SHP77 (cell line): ENCODE measurements around the gene AURKB.
"Not testable (repeated sequence)": the region's sequence is repeated elsewhere in the genome, so short reads cannot be mapped to it uniquely, and the experiment has no call there.

Experiments used
- DNase-seq, 2 experiments: peaks; one replicate each; lab custom pipeline; 2025; lab: John Stamatoyannopoulos, UW

AURKB gene

DNA sequence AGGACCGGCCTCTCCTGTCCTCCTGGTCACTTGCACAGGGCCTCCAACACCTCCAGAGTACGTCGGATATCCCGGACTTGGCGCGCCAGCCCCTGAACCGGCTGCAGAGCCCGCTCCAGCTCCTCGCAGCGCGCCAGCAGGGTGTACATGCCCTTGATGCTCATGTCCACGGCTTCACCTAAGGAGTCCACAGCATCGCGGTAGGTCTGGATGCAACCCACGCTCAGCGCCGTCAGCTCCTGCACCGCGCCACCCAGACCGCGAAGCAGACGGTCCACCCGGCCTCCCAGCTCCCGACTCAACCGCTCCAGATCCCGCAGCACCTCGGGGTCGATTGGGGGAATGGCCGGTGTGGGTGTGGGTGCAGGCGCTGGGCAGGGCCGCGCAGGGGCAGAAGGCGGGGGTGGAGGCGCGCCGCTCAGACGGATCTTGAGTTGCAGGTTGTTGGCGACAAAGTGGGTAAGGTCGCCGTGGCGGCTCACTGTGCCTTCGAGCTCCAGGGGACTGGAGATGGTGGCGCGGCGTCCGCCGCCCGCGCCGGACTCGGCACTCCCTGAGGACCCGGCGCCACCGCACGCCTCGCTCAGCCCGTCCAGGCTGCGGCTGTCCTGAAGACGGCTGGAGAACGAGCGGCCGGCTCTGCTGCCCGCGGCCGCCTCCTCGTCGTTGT is 21.2 kb downstream of the AURKB start:
- DNase-seq: peak in 1 of 2 experiments; percentile 15

DNA sequence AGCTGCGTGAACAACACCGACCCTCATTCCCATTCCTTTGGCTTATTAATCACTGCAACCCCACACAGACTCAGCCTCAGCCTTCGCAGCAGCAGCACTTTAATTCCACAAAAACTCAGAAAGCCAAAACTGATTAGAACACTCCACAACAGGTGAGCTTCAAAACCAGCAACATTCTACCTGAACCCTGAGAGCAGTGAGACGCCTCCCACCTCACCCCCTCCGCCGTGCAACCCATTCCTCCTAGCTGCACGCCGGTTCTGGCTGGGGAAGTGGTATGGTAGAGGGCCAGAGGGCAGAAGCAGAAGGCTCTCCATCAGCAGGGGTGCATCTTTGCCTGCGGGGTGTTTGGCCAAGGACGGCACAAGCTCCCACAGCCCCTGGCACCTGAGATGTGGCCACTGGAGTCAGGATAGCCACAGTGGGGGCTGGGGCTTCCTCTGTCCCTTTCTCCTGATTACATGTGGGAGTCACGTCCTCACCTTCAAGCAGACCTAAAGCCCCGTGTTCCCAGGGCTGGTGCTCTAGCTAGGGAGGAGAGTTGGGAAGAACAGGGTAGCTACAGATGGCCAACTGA is 22.0 kb downstream of the AURKB start:
- peak in 1 of 2 experiments; percentile 35 for DNase-seq

DNA sequence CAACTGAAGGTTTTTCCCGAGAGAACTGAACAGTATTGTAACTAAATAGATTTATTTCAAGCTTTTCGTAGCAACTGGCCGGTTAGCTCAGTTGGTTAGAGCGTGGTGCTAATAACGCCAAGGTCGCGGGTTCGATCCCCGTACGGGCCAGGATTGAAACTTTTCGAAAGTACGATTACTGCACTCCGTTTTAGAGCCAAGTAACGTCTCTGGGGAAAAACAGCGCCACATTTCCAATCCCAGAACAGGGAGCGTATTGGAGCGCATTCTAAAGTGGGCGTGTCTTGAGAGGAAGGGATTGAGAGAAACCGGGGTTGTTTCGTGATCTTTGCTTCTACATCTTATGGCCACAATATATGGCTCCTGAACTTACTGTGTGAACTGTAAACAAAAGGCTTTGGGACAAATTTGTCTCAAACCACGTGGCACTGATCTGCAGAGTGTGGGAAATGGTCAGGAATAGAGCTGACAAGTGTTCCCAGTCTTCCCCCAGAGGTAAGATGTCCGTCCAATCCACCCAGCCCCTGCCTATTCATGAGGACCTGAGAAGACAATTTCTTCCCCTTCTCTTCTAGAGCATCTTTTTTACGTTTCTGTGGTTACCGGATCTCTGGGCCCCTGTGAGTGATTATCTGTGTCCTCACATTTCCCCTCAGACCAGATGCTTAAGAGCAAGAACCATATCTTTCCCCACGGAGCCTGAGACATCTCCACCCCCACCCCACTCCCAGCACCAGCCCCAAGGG is 22.7 kb downstream of the AURKB start:
- DNase-seq: peak; percentile 99

DNA sequence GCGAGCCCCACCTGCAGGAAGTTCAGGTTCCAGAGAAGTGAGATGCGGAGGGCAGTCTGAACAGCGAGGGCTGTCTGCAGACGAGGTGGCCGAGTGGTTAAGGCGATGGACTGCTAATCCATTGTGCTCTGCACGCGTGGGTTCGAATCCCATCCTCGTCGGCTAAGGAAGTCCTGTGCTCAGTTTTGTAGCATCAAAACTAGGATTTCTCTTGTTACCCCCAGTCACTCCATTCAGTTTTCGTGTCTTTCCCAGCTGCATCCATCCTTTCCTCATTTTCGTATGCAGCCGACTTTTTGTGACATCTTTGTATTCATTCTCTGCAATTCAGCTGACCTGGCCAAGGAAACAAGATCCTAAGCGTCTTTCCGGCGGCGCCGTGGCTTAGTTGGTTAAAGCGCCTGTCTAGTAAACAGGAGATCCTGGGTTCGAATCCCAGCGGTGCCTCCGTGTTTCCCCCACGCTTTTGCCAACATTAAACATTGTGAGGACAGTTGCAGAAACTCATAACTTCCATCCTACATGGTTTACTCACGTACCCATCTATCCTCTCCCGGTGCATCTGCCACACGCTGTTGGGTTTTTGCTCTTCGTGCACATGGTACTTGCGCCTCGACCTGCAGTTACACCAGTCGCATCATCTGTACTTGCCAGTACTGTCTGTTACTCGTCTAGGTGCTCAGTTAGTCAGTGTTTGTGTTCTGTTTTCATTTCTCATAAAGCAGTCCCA is 23.4 kb downstream of the AURKB start:
- peak; percentile 95 to 99 for DNase-seq

DNA sequence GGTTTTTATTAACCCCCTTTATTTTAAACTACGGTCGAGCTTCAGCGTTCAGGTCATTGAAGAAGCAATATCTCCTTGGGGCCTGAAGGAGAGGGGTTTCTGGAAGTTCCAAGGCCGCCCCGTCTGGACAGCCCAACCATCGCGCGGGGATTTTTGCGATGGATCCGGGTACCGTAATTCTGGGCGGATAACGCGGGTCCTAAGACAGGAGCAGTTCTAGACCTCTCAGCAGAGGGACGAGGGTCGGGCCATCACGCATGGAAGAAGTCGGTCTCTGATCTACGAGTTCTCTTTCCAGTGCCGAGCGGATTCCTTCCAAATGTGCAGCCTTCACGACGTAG is 24.0 kb downstream of the AURKB start:
- no peak for DNase-seq

DNA sequence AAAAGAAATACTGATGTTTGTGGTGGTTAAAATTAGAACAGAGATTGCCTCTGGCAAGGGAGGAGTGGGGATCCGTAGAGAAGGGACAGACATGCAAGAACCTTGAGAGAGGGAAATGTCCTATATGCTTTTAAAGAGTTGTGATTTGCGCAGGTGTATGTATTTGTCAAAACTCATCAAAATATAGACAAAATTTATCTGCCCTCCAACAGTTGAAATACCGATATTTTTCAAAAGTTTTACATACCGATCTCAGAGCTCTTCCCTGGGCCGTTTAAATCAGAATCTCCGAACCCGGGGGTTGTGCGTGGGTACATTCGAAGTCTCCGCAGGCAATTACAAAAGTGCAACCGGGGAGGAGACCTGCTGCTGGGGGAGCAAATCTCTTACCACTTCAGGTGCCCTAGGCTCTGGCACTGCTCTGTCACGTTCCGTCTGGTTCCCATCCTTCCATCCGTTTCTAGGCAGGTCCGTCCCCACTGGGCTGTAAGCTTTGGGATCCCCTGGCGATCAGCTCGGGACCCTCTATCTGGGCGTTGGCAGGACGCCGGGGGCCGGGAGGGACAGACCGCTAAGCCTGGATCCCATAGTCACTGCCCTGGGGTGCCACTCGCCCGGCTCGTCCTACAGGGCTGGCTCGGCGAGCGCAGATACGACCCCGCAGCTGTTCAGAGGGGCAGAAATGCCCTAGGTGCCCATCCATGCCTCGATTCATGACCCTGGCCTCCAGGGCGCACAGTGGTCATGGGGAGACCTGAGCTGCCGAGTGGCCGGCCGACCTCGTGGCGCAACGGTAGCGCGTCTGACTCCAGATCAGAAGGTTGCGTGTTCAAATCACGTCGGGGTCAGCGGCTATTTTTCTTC is 24.6 kb downstream of the AURKB start:
- DNase-seq: peak; percentile 86 to 89

DNA sequence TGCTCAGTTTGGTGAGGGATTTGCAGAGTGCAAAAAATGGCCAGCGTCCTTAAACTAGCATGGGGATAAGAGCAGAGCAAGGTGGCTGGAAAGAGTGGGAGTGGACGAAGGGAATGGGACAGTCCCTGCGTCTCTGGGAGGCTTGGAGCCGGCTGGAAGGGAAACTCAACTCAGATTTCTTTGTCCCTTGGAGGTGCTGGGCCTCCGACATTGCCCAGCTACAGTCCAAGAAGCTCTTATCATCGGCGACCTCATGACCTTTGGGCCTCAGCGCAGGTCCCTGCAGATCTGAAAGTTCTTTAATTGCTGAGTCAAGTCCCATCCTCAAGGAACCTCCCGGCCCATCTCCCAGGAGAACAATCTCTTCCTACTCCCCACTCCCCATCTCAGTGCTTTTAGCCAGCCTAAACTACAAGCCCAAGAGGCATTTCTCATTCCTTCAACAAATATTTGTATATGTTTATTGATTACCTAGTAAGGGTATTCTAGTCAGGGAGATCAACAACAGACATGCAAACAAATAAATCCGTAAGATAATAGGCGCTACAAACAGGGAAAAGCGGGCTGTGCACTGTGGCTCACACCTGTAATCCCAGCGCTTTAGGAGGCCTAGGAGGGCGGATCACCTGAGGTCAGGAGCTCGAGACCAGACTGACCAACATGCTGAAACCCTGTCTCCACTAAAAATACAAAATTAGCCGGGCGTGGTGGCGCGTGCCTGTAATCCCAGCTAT is 33.2 kb downstream of the AURKB start:
- DNase-seq: peak; percentile 6 to 44

DNA sequence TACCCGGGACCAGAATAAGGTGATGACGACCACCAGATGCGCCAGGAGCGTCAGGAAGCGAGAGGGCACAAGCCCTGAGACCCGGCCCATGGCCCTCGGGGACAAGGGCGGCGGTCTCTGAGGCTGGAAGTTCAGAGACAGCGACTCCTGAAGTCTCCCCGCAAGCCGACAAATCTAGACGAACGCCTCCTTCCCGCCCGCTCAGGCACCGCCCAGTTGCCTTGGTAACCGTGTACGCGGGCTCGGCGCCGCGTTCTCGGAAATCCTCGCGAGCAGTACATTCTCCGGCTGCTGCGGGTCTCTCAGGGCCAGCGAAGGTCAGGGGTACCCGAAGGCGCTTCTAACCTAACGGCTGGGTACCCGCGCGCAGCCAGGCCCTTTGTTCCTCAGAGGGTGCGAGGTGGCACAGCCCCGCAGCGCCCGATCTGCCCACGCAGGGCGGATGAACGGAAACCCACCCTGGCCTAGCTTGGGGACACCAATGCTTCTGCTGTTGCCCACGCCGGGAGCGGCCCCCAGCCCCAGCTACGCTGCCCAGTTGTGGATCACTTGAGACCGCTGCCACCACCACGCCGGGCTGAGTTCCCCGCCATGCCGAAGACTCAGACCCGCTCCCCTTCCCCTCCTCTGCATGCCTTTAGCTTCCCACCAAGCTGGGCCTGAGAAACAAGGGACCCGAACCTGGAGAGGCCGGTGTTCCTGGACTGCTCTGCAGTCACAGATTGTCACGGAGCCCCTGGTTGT is 34.0 kb downstream of the AURKB start, which contains the start of gene TMEM107:
TMEM107 (minus strand) TSS at position 184 of the 744 bp plus-strand sequence; CDS start at position 90, 94 bp downstream.
- DNase-seq: peak; percentile 92 to 97

DNA sequence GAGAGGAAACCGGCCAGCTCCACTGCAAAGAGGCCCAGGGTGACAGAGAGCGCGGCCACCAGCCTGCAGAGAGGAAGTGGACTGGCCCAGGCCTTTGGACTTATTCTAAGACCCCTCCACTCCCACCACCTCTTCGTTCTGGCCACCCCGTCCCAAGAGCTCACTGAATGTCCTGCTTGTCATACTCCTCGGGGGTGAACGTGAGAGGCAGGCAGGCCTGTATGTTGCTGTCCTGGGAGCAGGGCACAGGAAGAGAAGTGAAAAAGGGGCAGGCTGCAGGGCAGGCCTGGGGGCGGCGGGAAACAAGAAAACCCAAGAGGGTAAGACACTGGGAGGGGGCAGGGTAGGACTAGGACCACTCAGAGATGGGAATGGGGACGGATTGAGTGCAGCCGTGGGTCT is 34.6 kb downstream of the AURKB start:
- peak; percentile 55 to 60 for DNase-seq

DNA sequence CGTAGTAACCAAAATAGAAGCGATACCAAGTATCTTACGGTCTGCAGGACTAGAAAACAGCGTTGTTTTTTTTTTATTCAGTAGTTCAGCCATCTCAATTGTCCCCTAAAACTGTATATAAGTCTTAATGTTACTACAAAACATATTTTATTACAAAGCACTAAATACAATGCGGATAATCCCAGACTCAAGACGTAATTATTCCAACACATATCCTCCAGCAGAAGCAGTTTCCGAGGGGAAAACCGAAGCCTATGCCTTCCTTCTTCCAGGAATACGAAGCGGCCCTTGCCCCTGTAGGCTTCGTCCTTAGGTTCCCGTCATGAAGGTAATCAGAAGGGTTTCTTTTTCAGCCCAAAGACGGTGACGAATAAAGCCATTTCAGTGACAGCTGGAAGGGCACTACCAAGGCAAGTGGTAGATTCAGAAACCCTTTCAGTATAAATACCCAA is 36.5 kb downstream of the AURKB start:
- DNase-seq: peak in 1 of 2 experiments; percentile 62

DNA sequence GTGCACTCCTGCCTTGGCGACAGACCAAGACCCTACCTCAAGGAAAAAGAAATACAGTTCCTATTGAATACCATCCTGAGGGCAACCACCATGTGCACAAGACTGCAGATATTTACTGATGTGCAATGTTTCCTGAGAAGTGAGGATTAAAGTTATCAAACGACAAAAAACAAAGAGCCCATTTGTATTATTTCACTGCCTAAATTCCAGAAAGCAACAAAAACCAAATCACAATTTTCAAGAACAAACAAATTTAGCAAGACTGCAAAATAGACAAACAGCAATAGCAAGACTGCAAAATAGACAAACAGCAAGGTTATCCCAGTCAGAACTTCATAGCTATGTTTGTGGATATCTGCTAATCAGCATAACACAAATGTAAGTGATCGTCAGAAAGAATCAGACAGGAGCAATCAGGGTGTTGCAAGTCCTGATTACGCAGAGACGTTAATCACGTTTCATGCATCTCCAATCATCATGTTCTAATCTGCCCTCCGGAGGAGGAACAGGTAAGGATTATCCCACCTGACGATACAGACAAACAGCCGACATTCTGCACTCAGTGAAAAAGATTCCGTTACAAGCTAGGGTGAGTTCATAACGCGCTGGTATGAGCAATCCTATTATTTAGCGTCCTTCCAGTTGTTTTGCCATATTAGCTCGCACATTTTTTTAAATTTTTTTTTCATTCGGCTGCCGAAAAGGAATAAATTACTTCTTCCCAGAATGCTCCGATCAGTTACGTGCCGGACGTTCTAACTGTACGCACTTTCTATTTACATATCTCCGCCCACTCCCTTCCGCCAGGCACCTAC is 37.1 kb downstream of the AURKB start:
- peak; percentile 98 to 99 for DNase-seq

DNA sequence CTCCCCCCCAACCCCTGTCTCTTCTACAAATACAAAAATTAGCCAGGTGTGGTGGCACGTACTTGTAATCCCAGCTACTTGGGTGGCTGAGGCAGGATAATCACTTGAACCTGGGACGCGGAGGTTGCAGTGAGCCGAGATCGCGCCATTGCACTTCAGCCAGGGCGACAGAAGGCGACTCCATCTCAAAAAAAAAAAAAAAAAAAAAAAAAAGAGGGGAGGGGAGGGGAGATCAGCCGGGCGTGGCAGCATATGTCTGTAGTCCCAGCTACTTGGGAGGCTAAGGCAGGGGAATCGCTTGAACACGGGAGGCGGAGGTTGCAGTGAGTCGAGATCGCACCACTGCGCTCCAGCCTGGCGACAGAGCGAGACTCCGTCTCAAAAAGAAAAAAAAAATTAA is 40.2 kb downstream of the AURKB start:
- DNase-seq: not testable (repeated sequence)

DNA sequence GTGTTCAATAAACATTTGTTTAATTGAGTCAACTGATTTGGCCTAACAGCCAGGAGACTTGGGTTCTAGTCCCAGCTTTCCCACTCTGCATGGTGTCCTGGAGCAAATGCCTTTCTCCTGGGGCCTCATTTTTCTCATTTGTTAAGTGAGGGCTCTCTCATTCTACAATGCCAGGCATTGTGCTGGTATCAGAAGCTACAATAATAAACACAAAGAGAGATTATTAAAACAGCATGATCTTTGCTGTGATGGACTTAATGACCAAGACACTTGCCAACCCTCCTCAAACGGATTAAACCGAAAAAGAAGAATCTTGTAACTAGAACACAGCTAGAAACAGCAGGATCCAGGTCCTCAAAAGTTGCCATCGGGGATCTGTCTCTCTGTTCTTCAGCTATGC is 42.8 kb downstream of the AURKB start:
- DNase-seq: no peak

DNA sequence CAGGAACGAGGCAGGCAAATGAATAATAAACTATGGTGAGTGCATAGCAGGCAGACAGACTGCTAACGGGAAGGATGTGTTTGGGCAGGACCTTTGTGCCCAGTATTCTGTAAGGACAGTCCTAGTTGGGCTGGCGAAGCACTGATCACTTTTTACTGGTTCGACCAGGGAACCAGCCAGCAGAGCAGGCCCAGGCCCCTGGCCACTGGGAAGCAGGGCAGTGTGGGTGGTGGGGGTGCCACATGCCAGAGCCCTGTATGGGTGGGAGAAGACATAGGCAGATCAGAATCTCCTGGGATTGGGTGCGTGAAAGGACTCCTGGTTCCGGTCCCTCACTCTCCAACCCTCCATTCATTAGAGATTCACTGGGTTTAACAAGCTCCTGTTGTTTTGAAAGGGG is 43.6 kb downstream of the AURKB start:
- no peak for DNase-seq

DNA sequence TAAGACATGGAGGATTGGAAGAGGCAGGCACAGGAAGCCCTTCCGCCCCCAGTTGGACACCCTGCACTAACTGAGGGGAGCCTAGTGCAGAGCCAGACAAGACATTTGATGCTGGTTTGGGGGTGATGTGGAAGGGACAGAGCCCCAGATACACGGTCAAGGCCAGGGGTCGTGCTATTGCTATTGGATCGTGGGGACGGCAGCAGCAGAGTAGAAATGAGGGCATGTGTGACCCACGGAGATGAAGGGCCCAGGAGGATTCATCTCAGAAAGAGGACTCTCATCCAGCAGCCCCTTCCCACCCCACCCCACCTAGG is 45.6 kb downstream of the AURKB start:
- no peak for DNase-seq

DNA sequence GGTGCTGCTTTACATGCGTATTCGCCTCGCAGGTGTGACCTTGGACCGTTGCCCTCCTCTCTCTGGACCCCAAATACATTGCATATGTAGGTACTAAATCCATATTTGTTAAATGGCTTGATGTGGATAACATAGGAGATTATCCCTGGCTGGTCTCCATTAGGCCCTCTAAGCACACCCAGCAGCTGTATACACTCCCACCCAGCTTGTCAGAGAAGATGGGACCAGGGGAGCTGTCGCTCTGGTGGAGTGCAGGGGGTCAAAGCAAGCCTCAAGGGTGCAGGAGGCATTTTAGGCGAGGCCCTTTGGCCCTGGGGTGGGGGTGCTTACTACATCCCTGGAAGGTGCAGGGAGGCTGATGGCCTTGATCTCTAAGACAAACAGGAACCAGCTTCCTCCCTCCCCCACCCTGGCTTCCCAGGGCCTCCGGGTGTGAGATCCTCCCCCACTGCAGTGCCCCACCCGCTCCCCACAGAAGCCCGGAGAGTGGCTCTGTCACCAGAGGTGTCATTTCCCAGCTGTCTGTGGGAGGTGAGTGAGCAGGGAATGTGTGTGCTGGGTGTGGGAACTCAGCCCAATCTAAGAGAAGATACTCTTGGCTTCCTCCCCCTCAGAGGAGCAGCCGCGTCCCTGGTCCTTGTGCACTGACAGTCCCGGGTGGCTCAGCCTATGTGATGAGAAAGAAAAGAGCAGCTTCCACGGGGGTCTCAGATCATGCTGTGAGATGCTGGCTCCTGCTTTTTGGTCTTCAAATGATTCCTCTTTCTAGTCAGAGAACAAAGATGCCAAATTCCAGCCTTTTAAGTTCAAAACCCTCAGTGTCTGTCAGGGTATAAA is 46.2 kb downstream of the AURKB start:
- DNase-seq: peak; percentile 62 to 75

DNA sequence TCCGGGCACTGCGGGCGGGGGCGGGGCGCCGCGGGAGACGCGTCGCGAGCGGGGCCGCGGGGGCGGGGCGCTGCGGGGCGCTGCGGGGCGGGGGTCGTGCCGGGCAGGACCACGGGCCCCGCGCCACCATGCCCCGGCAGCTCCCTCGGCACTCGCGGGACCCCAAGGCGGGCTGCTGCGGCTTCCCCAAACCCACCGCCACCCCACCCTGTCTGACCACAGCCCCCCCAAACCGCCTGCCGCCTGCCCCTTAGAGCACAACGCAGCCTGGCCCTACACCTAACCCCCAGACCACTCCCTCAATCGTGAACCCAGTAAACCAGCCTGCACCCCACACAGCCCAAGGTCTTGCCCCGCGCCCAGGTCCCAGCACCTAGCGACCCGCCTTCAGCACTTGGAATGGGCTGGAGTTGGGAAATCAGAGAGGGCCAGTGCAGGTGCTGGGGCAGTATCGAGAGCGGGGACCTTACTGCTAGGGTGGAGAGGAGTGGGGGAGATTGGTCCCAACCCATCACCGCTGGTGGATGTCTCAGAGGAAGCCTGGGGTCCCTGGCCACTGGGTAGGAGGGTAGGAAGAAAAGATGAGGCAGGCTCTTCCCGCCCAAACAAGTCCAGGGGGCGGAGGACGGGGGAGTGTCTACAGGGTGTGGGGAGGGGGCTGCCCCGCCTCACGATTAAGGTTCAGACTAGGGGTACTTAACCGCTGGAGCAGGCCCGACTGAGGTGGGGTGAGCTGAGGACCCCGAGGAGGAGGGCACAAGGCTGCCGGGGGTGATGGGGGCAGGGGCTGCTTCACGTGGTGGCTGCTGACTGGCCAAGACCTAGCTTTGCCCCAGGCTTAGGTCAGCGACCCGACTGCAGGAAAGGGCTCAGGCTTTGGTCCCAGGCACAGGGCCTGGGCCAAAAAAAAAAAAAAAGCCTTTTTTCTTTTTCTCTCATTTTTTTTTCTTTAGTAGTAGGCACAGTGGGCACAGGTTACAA is 47.1 kb downstream of the AURKB start:
- DNase-seq: peak; percentile 55 to 72
